Endothelial cell of hepatic sinusoid (primary cell): ENCODE data around the gene NUP160.
"Not testable (repeated sequence)": the region's sequence is repeated elsewhere in the genome, so short reads cannot be mapped to it uniquely, and the experiment has no call there.

Experiments
- in situ Hi-C: cut with HindIII; loops from 2 replicates; pipeline ENCODE4 v1.10.0; 2017; ENCODE audit warnings: low sequenced_read_pairs

Gene NUP160, protein sequence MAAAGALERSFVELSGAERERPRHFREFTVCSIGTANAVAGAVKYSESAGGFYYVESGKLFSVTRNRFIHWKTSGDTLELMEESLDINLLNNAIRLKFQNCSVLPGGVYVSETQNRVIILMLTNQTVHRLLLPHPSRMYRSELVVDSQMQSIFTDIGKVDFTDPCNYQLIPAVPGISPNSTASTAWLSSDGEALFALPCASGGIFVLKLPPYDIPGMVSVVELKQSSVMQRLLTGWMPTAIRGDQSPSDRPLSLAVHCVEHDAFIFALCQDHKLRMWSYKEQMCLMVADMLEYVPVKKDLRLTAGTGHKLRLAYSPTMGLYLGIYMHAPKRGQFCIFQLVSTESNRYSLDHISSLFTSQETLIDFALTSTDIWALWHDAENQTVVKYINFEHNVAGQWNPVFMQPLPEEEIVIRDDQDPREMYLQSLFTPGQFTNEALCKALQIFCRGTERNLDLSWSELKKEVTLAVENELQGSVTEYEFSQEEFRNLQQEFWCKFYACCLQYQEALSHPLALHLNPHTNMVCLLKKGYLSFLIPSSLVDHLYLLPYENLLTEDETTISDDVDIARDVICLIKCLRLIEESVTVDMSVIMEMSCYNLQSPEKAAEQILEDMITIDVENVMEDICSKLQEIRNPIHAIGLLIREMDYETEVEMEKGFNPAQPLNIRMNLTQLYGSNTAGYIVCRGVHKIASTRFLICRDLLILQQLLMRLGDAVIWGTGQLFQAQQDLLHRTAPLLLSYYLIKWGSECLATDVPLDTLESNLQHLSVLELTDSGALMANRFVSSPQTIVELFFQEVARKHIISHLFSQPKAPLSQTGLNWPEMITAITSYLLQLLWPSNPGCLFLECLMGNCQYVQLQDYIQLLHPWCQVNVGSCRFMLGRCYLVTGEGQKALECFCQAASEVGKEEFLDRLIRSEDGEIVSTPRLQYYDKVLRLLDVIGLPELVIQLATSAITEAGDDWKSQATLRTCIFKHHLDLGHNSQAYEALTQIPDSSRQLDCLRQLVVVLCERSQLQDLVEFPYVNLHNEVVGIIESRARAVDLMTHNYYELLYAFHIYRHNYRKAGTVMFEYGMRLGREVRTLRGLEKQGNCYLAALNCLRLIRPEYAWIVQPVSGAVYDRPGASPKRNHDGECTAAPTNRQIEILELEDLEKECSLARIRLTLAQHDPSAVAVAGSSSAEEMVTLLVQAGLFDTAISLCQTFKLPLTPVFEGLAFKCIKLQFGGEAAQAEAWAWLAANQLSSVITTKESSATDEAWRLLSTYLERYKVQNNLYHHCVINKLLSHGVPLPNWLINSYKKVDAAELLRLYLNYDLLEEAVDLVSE (N-terminal part only)

DNA sequence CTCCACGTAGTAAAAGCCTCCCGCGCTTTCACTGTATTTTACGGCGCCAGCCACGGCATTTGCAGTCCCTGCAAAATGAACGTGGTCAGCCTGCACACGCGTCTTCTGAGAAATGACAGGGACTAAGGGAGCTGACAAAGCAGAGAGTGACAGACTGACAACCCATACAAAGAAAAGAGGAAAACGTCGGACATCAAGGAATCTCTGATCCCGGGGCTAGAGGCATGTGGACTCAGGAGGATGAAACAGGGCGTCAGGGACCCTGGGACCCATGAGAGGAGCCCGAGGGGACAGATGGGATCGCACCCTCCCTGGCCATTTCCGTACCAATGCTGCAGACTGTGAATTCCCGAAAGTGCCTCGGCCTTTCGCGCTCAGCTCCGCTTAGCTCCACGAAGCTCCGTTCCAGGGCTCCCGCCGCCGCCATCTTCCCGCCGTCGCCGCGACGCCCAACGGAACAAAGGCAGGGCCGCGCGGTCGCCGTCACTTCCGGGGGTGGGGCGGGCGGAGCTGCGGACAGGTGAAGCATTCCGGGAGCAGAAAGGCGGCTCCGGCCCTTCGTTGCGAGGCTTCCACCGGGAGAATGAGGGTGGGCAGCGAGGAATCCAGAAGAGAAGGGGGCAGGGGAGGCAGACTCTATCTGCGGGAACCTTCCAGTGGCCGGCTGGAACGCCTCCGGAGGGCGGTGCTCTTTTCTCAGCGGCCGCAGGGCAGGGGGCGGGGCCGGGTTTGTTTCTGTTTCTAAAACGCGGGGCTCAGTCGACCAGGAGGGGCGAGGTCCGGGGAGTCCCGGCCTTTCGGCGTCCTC, at the start of gene NUP160:
Gene NUP160, minus strand, starts transcription at position 459 of the 808 bp plus-strand sequence. Its CDS starts 32 bp downstream, at position 427.
- in situ Hi-C loops: no loop called here

DNA sequence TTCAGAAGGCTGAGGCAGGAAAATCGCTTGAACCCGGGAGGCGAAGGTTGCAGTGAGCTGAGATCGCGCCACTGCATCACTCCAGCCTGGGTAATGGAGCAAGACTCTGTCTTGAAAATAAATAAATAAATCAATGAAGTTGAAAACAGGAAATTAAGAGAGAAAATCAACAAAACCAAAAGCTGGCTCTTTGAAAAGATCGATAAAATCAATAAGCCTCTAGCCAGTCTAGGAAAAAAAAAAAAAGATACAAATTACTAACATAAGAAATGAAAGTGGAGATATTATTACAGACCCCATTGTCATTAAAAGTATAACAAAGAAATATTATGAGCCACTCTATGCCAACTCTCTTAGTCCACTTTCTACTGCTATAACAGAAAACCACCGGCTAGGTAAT, 48.0 kb upstream of the NUP160 start:
- in situ Hi-C loops: no loop called here

DNA sequence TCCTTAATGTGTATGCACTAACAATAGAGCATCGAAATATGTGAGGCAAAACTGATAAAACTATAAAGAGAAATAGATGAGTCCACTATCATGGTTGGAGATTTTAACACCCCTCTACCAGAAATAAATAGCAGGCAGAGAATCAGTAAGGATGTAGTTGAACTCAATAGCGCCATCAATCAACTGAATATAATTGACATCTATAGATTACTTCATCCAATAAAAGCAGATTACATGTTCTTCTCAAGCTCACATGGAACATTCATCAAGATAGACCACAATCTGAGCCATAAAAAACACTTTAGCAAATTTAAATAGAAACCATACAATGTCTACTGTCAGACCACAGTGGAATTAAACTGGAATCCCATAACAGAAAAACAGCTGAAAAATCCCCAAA, 46.9 kb upstream of the NUP160 start:
- in situ Hi-C loops: no loop called here

DNA sequence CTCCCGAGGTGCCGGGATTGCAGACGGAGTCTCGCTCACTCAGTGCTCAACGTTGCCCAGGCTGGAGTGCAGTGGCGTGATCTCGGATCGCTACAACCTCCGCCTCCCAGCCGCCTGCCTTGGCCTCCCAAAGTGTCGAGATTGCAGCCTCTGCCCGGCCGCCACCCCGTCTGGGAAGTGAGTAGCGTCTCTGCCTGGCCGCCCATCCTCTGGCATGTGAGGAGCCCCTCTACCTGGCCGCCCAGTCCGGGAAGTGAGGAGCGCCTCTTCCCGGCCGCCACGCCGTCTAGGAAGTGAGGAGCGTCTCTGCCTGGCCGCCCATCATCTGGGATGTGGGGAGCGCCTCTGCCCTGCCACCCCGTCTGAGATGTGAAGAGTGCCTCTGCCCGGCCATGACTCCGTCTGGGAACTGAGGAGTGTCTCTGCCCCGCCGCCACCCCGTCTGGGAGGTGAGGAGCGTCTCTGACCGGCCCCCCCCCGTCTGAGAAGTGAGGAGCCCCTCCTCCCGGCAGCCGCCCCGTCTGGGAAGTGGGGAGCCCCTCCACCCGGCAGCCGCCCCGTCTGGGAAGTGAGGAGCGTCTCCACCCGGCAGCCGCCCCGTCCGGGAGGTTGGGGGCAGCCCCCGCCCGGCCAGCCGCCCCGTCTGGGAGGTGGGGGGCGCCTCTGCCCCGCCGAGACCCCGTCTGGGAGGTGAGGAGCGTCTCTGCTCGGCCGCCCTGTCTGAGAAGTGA, 44.6 kb upstream of the NUP160 start:
- in situ Hi-C loops: not testable (repeated sequence)

DNA sequence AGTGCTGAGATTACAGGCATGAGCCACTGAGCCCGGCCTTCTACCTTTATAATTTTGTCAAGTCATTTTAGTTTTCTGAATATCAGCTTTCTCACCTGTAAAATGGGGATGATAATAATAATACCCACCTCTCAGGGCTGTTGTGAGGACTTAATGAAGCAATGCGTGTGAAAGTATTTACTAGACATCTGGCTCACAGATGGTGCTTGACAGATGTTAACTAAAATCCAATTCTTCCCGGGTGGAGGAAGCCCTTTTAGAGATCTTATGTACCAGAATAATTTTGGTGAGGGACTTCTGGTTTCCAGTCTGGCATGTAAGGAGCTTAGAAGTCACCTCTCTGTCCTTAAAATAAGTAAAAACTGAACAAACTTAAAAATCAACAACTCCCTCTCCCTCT, 43.7 kb upstream of the NUP160 start:
- in situ Hi-C loops: no loop called here

DNA sequence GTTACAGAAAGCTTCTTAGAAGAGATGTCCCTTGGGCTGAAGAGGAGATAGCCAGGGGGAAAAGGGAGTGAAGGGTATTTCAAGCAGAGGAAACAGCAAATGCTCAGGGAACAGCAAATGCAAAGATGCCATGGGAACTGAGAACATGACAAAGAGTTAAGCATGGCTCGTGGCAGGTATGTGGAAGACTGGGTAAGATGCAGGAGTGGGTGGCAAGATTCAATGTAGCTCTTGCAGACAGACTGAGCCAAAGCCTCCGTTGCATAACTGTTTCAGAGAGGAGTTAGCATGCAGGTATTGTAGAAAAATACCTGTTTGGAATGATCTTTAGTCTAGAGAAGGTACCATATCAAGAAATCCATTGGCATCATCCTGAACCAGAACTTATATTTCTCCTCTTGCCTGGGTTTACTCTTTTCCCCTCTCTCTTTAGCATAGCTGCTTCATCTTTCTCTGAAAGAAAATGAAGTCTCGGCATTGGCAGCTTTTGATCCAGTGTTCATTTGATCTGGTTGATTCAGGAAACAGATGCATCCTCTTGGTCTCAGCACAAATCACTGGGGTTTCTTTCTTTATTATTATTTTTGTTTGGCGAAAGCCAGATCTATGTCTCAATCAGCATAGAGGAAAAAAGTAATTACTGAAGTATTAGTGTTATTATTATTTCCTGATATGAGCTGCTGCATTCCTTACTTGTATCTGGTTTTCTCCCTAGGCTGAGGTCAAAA, 41.7 kb upstream of the NUP160 start:
- in situ Hi-C loops: no loop called here

DNA sequence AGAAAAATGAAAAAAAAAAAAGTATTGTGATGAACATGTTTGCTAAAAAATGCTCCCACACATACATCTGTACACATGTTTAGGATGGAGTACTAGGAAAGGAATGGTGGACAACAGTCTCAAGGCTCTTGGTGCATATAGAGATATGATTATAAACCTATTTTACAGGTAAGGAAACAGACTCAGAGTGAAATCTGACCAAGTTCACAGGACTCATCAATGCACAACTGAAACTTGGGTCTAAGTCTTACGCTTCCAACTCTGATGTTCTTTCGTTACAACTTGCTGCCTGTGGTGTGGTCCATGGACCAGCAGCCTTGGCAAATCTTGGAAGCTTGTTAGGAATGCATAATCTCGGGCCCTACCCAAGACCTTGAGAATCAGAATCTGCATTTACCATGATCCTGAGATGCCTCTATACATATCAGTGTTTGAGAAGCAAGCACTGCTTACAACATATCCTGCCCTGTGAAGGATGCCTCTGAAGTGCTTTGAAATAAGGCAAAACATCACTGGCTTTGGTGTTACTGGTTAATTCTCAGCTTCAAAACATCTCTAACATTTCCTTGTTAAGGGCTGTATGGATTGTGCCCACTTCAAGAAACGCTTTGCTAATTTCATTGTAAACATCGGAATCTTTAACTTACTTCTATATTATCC, 39.9 kb upstream of the NUP160 start:
- in situ Hi-C loops: no loop called here

DNA sequence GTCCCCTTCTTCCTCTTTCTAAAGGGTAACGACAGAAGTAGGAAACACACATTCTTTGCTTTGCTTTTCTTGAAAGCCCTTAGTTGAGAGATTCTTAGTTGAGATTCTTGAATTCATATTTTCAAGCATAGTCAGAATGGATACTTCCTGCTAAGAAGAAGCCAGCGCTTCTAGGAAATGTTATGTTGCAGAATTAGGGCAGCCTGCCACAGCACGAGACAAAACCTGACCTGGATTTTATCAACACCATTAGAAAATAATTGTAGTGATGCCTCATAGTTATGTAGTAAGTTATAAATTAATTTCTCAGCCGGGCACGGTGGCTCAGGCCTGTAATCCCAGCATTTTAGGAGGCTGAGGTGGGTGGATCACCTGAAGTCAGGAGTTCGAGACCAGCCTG, 37.9 kb upstream of the NUP160 start:
- in situ Hi-C loops: no loop called here

DNA sequence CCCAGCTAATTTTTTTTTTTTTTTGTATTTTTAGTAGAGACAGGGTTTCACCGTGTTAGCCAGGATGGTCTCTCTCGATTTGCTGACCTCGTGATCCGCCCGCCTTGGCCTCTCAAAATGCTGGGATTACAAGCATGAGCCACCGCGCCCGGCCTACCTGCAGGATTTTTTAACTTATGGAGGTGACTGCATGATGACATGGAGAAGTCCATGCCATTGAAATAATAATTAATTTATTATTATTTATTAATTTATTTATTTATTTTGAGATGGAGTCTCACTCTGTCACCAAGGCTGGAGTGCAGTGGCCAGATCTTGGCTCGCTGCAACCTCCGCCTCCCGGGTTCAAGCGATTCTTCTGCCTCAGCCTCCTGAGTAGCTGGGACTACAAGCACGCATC, 34.3 kb upstream of the NUP160 start:
- in situ Hi-C loops: not testable (repeated sequence)

DNA sequence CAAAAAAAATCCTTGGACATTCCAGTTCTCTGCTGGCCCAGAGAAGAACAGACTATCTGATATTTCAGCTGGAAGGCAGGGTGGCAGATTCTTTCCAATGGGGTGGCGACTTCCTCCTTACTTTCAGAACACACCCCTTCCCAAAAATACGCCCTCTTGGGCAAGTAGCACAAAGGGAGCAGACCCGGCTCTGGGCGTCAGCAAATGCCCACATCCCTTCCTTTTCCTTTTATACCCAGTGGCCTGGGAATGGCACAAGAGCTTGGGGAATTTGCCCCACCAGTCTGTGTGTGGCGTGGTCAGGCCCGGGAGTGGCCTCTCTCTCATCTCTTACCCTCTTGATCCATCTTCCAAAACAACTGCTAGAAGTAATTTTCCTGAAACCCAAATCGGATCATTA, 33.0 kb upstream of the NUP160 start:
- in situ Hi-C loops: no loop called here

DNA sequence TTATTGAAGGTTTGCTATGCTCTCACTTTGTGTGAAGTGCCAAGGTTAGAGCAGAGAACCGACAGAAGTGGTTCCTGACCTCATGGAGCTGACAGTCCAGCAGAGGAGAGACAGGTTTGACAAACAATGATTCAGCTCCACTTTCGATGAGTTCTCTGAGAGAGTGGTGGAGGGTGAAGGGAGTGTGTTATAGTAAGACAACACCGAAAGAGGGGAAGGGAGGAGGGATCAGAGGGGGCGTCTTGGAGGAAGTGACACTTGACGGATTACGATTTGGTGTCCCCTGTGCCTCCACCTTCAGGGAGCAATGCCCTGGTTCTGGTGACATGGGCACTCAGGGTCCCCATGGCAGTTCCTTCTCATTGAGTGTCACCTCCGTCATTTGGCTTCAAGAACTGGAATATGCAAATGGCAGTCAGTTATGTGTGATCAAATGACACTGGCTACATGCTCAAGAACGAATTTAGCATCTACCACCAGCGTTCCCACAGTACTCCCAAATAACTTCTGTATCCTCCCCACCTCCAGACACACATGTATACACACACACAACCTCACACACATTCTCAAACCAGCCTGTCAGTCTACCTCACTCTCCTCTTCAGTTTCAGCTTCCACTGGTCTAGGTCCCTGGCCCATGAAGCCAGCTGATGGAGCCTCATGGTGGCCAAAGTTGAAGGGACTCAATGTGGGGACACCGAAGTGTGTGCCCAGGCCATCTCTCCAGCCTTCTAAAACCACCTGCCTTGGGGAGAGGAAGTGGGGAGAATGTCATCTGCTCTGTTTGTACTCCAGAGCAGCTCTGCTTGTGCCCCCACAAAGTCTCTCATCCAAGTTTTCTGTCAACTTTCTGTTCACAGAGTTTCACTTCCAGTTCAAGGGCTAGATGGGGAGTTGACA, 31.4 kb upstream of the NUP160 start:
- in situ Hi-C loops: no loop called here

DNA sequence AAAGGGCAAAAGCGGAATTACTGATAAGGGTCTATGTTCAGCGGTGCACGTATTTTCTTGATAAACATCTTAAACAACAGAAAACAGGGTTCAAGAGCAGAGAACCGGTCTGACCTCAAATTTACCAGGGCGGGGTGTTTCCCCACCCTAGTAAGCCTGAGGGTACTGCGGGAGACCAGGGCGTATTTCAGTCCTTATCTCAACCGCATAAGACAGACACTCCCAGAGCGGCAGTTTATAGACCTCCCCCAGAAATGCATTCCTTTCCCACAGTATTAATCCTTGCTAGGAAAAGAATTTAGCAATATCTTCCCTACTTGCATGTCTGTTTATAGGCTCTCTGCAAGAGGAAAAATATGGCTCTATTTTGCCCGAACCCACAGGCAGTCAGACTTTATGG, 27.7 kb upstream of the NUP160 start:
- in situ Hi-C loops: not testable (repeated sequence)

DNA sequence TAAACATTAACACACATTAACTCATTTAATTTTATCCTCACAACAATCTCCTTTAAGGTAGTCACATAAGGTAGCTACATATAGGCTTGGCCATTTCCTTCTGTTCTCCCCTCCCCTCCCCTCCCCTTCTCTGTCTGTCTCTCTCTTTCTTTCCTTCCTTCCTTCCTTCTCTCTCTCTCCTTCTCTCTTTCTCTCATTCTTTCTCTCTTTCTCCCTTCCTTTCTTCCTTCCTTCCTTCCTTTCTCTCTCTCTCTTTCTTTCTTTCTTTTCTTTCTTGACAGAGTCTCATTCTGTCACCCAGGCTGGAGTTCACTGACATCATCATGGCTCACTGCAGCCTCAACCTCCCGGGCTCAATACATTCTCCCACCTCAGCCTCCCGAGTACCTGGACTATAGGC, 22.3 kb upstream of the NUP160 start:
- in situ Hi-C loops: no loop called here

DNA sequence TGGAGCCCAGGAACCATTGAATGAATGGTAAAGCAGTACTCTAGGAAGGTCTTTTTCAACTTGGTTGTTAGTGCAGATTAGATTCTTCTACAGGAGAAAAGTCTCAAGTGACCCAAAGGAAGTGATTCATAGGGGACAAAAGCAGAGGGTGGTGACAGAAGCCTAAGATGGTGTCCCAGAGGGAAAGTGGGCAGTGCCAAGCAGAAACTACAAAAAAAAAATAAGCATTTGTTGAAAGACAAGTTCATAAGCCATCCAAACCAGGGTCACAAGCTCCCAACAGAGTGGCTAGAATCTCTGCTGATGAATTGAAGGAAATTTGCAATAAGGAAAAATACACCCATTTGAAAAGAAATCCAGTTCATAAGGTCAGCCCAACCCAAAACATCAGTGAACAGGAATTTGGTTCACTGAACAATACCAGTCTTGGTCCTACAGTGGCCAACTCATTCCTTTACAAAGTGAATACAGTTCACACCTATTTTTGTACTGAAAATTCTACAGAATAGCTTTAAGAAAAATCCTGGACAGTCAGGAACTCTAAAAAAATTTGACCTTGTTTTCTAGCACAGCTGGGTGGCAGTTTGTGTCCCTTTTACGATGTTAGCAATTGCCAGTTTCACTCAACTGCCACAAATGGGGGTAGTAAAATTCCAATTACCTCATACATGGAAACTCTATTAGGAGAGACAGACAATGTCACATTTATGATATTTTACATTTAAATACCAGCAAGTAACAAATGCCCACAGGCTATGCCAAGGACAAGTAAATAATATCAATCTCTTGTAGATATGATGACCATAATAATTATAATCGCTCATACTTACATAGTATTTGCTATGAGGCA, 21.6 kb upstream of the NUP160 start:
- in situ Hi-C loops: no loop called here

DNA sequence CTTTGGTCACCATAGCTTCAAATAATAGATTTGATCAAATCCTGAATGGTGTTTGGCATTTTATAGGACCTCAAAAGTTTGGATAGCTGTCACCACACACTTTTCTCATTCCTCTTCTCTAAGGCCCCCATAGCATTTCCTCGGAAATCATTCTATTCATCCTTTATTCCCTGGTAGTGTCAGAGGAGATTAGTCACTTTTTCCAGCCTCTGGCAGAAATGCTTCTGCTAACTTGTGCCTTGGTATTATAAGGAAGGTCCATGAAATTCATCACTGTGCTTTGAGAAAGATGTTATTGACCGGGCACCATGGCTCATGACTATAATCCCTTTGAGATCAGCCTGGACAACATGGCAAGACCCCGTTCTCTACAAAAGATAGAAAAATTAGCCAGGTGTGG, 19.7 kb upstream of the NUP160 start:
- in situ Hi-C loops: no loop called here

DNA sequence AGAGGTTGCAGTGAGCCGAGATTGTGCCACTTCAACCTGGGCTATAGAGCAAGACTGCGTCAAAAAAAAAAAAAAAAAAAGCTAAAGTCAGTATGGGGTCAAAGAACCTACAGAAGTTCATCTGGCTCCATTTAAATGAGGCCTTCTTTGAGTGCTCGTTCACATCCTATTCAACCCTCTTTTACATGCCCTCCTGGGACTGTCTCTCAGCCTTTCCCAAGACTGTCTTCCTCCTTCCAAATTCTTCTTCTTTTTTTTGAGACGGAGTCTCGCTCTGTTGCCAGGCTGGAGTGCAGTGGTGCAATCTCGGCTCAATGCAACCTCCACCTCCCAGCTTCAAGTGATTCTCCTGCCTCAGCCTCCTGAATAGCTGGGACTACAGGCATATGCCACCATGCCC, 18.7 kb upstream of the NUP160 start:
- in situ Hi-C loops: not testable (repeated sequence)
